Right lobe of liver (tissue), 4 donors: ENCODE data around the gene C4orf17.

Source experiments
- CTCF ChIP-seq, 4 donors: fragments of 200-600 bp in 3 of 4; fragments of 450-650 bp in 1 of 4; IDR thresholded peaks; one replicate each; pipeline versions ENCODE4 v1.5.1 to v1.8.0; 2016 to 2022; ENCODE audit warnings: antibody characterized with exemption in 4 of 4, mild to moderate bottlenecking in 2 of 4
- POLR2A ChIP-seq: fragments of 450-650 bp; IDR thresholded peaks from one replicate; pipeline ENCODE4 v1.6.1; 2017; ENCODE audit warnings: antibody characterized with exemption, mild to moderate bottlenecking
- donor health status: DM: no; HTN: no; CAD: no.
- donor health status: DM: no; HTN: no; CAD: no.
- donor health status: DM: no; HTN: yes; CAD: no.

DNA sequence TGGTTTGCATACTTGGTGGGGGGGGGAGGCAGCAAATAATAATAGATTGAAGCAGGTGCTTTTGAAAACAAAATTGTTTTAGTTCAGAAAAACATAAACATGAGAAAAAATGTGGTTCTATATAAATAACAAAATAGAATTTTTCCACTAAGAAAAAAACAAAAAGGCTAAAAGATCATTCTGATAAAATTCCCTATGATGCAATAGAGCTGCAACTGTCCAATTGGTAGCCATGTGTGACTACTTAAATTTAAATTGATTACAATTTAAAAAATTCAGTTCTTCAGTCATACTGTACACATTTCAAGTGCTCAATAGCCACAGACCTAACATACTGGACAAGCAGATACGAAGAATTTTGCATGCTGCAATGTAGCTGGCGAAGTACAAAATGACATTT, 42.1 kb downstream of the C4orf17 start:
- TF ChIP-seq POLR2A (no peak), CTCF (IDR thresholded peaks at IDR 0.05) (no peak)
